SK-N-SH treated with all-trans-retinoic acid at 6 μM for 48 hours (cell line): Measurements from ENCODE around the gene PIGW.

Experiments
- ATAC-seq: fragments of 200-7000 bp; cut with Tn5 transposase; 3 replicates; pipeline ENCODE4 v1.9.1; 2020; ENCODE audit warnings: mild to moderate bottlenecking, moderate library complexity
- ARNTL ChIP-seq: fragments of 450-650 bp; formaldehyde crosslinking; IDR thresholded peaks from 2 replicates; pipeline ENCODE4 v1.5.0; 2020; ENCODE audit warnings: low read depth, mild to moderate bottlenecking, moderate library complexity, borderline replicate concordance
- CSDC2 ChIP-seq: fragments of 250-450 bp; sonication (Bioruptor Pico); IDR thresholded peaks from 2 replicates; pipeline ENCODE4 v1.5.0; 2020; ENCODE audit warnings: mild to moderate bottlenecking, moderate library complexity
- ESRRG ChIP-seq: fragments of 250-450 bp; sonication (Bioruptor Pico); IDR thresholded peaks from 2 replicates; pipeline ENCODE4 v1.6.1; 2021; ENCODE audit warnings: mild to moderate bottlenecking
- ISL1 ChIP-seq: fragments of 250-450 bp; sonication (Bioruptor Pico); IDR thresholded peaks from 2 replicates; pipeline ENCODE4 v2.1.2; 2022; ENCODE audit warnings: mild to moderate bottlenecking, moderate library complexity
- OSR1 ChIP-seq: fragments of 250-450 bp; sonication (Bioruptor Pico); IDR thresholded peaks from 2 replicates; pipeline ENCODE4 v1.8.0; 2022; ENCODE audit warnings: moderate library complexity, mild to moderate bottlenecking, inconsistent platforms
- PATZ1 ChIP-seq: fragments of 250-450 bp; sonication (Bioruptor Pico); IDR thresholded peaks from 2 replicates; pipeline ENCODE4 v1.8.0; 2020; ENCODE audit warnings: mild to moderate bottlenecking, moderate library complexity, borderline replicate concordance
- PPARA ChIP-seq: fragments of 250-450 bp; sonication (Bioruptor Pico); IDR thresholded peaks from 2 replicates; pipeline ENCODE4 v1.5.0; 2020; ENCODE audit warnings: mild to moderate bottlenecking, borderline replicate concordance
- RARB ChIP-seq: fragments of 250-450 bp; sonication (Bioruptor Pico); IDR thresholded peaks from 2 replicates; pipeline ENCODE4 v1.8.0; 2021; ENCODE audit warnings: mild to moderate bottlenecking, moderate library complexity
- SNAI2 ChIP-seq: fragments of 250-450 bp; sonication (Bioruptor Pico); IDR thresholded peaks from 2 replicates; pipeline ENCODE4 v1.5.0; 2020; ENCODE audit warnings: mild to moderate bottlenecking, moderate library complexity
- TCF4 ChIP-seq: fragments of 250-450 bp; sonication (Bioruptor Pico); IDR thresholded peaks from 2 replicates; pipeline ENCODE4 v1.8.0; 2021; ENCODE audit warnings: mild to moderate bottlenecking, moderate library complexity, borderline replicate concordance
- TOX ChIP-seq: fragments of 250-450 bp; sonication (Bioruptor Pico); IDR thresholded peaks from 2 replicates; pipeline ENCODE4 v1.8.0; 2021; ENCODE audit warnings: mild to moderate bottlenecking, moderate library complexity, borderline replicate concordance
- TSHZ2 ChIP-seq: fragments of 250-450 bp; sonication (Bioruptor Pico); IDR thresholded peaks from 2 replicates; pipeline ENCODE4 v1.5.0; 2020; ENCODE audit warnings: mild to moderate bottlenecking, moderate library complexity
- ZC3H10 ChIP-seq: fragments of 250-450 bp; sonication (Bioruptor Pico); IDR thresholded peaks from 2 replicates; pipeline ENCODE4 v1.5.1; 2021; ENCODE audit warnings: mild to moderate bottlenecking, moderate library complexity
- ZFP3 ChIP-seq: fragments of 250-450 bp; sonication (Bioruptor Pico); IDR thresholded peaks from 2 replicates; pipeline ENCODE4 v1.5.0; 2020; ENCODE audit warnings: mild to moderate bottlenecking, moderate library complexity
- ZFP30 ChIP-seq: fragments of 450-650 bp; formaldehyde crosslinking; IDR thresholded peaks from 2 replicates; pipeline ENCODE4 v1.5.0; 2022; ENCODE audit warnings: mild to moderate bottlenecking, moderate library complexity
- ZNF70 ChIP-seq: fragments of 450-650 bp; formaldehyde crosslinking; IDR thresholded peaks from 2 replicates; pipeline ENCODE4 v1.5.0; 2020; ENCODE audit warnings: mild to moderate bottlenecking, moderate library complexity
- ZNF8 ChIP-seq: fragments of 450-650 bp; formaldehyde crosslinking; IDR thresholded peaks from 2 replicates; pipeline ENCODE4 v1.5.0; 2020; ENCODE audit warnings: mild to moderate bottlenecking, moderate library complexity
- TF ChIP-seq, protein P1 (sequence below): fragments of 250-450 bp; sonication (Bioruptor Pico); IDR thresholded peaks from 2 replicates; pipeline ENCODE4 v1.8.0; 2021; ENCODE audit warnings: low read depth, mild to moderate bottlenecking, moderate library complexity, borderline replicate concordance
- TF ChIP-seq, protein P2 (sequence below): fragments of 250-450 bp; sonication (Bioruptor Pico); IDR thresholded peaks from 2 replicates; pipeline ENCODE4 v1.5.1; 2021; ENCODE audit warnings: mild to moderate bottlenecking, moderate library complexity
- TF ChIP-seq, protein P3 (sequence below): fragments of 250-450 bp; sonication (Bioruptor Pico); IDR thresholded peaks from 2 replicates; pipeline ENCODE4 v1.5.1; 2020; ENCODE audit warnings: low read depth, mild to moderate bottlenecking, moderate library complexity

Gene PIGW

GRCh38 chr17:36575028-36575427 is 40.2 kb downstream of the PIGW start:
- no peak for ATAC-seq
- TF ChIP-seq ZC3H10 (CRISPR knock-in tag) (no peak), ESRRG (CRISPR knock-in tag) (no peak), CSDC2 (CRISPR knock-in tag) (no peak), RARB (CRISPR knock-in tag) (no peak), TCF4 (no peak), TOX (CRISPR knock-in tag) (no peak), ZNF70 (CRISPR knock-in tag) (no peak), TSHZ2 (CRISPR knock-in tag) (no peak), PPARA (CRISPR knock-in tag) (no peak), ZNF8 (CRISPR knock-in tag) (no peak), PATZ1 (CRISPR knock-in tag) (no peak), SNAI2 (CRISPR knock-in tag) (no peak), ISL1 (CRISPR knock-in tag) (no peak), ZFP3 (CRISPR knock-in tag) (no peak), ZFP30 (CRISPR knock-in tag) (no peak), ARNTL (CRISPR knock-in tag) (no peak), OSR1 (CRISPR knock-in tag) (no peak)
- TF ChIP-seq, protein P1, sequence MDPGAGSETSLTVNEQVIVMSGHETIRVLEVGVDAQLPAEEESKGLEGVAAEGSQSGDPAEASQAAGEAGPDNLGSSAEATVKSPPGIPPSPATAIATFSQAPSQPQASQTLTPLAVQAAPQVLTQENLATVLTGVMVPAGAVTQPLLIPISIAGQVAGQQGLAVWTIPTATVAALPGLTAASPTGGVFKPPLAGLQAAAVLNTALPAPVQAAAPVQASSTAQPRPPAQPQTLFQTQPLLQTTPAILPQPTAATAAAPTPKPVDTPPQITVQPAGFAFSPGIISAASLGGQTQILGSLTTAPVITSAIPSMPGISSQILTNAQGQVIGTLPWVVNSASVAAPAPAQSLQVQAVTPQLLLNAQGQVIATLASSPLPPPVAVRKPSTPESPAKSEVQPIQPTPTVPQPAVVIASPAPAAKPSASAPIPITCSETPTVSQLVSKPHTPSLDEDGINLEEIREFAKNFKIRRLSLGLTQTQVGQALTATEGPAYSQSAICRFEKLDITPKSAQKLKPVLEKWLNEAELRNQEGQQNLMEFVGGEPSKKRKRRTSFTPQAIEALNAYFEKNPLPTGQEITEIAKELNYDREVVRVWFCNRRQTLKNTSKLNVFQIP = no peak
- TF ChIP-seq, protein P2, sequence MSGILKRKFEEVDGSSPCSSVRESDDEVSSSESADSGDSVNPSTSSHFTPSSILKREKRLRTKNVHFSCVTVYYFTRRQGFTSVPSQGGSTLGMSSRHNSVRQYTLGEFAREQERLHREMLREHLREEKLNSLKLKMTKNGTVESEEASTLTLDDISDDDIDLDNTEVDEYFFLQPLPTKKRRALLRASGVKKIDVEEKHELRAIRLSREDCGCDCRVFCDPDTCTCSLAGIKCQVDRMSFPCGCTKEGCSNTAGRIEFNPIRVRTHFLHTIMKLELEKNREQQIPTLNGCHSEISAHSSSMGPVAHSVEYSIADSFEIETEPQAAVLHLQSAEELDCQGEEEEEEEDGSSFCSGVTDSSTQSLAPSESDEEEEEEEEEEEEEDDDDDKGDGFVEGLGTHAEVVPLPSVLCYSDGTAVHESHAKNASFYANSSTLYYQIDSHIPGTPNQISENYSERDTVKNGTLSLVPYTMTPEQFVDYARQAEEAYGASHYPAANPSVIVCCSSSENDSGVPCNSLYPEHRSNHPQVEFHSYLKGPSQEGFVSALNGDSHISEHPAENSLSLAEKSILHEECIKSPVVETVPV (CRISPR knock-in tag) = no peak
- TF ChIP-seq, protein P3, sequence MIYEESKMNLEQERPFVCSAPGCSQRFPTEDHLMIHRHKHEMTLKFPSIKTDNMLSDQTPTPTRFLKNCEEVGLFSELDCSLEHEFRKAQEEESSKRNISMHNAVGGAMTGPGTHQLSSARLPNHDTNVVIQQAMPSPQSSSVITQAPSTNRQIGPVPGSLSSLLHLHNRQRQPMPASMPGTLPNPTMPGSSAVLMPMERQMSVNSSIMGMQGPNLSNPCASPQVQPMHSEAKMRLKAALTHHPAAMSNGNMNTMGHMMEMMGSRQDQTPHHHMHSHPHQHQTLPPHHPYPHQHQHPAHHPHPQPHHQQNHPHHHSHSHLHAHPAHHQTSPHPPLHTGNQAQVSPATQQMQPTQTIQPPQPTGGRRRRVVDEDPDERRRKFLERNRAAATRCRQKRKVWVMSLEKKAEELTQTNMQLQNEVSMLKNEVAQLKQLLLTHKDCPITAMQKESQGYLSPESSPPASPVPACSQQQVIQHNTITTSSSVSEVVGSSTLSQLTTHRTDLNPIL (CRISPR knock-in tag) = no peak

- ATAC-seq = no peak
- TF ChIP-seq OSR1 (CRISPR knock-in tag) (no peak), ZC3H10 (CRISPR knock-in tag) (no peak), ZNF70 (CRISPR knock-in tag) (no peak), PPARA (CRISPR knock-in tag) (no peak), ESRRG (CRISPR knock-in tag) (no peak), PATZ1 (CRISPR knock-in tag) (no peak), ARNTL (CRISPR knock-in tag) (no peak), ZFP3 (CRISPR knock-in tag) (no peak), ISL1 (CRISPR knock-in tag) (no peak), SNAI2 (CRISPR knock-in tag) (no peak), TSHZ2 (CRISPR knock-in tag) (no peak), ZFP30 (CRISPR knock-in tag) (no peak)
- TF ChIP-seq, protein P2 (CRISPR knock-in tag) = no peak
- TF ChIP-seq, protein P1 = no peak
Measured at GRCh38 chr17:36576793-36577192, 42.0 kb downstream of the PIGW start.
